ENCODE results near the gene ZNF230.

ZNF230 gene

GRCh38 chr19:44002566-44003460 lies at the start of gene ZNF230:
TSS of gene ZNF230 (plus strand) at chr19:44002957. CDS start at chr19:44007079, 4,122 bp downstream.
- DNase-seq: peak; percentile 95

DNA sequence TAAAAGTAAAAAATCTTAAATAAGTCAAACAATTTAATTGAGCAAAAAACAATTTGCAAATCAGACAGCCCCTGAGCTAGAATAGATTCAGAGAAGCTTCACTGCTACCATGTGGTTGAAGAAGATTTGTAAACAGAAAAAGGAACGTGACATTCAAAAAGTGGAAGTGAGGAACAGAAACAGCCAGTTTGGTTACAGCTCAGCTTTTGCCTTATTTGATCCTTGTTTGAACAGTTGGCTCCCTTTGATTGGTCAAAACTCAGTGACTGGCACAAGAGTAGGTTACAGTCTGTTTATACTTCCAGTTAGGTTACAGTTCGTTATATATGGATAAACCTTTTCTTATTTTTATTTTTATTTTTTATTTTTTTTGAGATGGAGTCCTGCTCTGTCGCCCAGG lies 45.9 kb upstream of the ZNF230 start:
- DNase-seq: no peak

DNA sequence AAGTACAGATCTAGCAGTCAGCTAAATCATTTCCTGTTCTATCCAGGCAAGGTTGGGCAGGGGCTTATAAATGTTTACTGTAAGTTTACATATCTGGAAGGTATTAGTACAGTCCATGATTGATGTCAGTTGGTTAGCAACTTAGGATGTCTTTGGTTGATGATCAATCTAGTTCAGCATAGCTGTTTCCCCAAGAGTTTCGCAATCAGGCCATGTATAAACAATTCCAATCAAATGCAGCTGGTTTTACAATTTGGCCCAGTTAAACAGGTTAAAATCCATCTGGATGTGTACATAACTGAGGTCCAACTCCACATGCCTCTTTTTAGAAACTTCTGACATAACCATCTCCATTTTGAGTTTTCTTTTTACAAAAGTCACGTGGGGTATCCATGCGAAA lies 44.9 kb upstream of the ZNF230 start:
- no peak for DNase-seq

- DNase-seq: no peak
Measured at GRCh38 chr19:43960411-43960810, 42.3 kb upstream of the ZNF230 start.

- no peak for DNase-seq
Measured at GRCh38 chr19:43966079-43966694, 36.6 kb upstream of the ZNF230 start.

DNA sequence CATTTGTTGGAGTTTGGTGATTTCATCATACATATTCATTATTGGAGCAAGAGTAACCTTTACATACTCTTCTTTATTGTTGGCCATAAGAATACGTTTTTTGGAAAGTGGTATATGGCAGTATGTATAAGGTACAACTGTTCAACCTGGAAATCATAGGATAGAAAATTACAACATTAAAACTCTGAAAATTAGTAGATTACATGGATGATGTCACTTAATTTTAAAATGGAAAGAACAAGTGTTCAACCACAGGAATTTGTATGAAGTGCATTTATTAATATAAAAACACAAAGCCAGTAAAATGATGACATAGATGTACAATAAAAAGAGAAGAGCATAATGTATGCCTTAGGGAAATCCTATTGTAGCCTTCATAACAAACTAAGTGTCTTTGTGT lies 26.0 kb upstream of the ZNF230 start:
- DNase-seq: no peak

DNA sequence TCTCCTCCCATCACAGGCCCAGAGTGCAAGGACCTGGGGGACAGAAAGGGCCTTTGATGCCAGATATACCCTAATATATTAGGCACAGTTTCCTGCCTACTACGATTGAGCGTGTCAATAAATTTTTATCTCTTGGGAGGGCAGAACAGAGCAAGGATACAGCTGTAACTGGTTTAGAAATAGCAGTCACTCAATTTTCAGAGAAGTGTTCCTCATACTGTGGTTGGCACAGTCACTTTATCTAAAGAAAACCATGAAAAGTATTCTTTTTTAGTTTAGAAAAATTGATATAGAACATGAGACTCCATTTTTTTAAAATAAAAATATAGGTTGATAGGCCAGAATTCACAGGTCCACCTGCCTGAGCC lies 19.2 kb upstream of the ZNF230 start:
- no peak for DNase-seq

- peak; percentile 81 for DNase-seq
Measured at GRCh38 chr19:43983912-43984686, 18.7 kb upstream of the ZNF230 start, which contains the start of gene ZNF155. TSS of gene ZNF155 (plus strand) at chr19:43984188. CDS start at chr19:43988544, 4,356 bp downstream.

GRCh38 chr19:43984687-43985000 lies 18.1 kb upstream of the ZNF230 start:
- no peak for DNase-seq

- no peak for DNase-seq
Measured at GRCh38 chr19:43997631-43998290, 5.0 kb upstream of the ZNF230 start.

DNA sequence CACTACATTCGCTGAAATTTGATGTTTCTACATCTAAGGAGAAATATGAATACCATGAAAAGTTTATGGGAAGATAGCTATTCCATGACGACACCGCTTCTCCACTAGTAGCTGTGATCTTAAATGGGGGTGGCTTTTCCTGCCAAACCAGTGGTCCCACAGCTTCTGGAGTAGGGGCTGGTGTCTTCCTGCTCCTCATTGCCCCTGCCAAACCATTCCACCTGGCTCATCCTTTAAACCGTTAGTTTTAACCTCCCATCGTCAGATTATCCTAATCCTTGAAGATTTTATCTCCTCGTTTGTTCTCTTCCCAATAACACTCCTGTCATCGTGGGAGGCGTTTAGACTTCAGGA lies 568 bp upstream of the ZNF230 start:
- DNase-seq: no peak

- peak; percentile 20 for DNase-seq
Measured at GRCh38 chr19:44003461-44004009, 778 bp downstream of the ZNF230 start.

GRCh38 chr19:44005973-44006372 lies 3.2 kb downstream of the ZNF230 start:
- no peak for DNase-seq

- DNase-seq: no peak
Measured at GRCh38 chr19:44007473-44007872, 4.7 kb downstream of the ZNF230 start.

DNA sequence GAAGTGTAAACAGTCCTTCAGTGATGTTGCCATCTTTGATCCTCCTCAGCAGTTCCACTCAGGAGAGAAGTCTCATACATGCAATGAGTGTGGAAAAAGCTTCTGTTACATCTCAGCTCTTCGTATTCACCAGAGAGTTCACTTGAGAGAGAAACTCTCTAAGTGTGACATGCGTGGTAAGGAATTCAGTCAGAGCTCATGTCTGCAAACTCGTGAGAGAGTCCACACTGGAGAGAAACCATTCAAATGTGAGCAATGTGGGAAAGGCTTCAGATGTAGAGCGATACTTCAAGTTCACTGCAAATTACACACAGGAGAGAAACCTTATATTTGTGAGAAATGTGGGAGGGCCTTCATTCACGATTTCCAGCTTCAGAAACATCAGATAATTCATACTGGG lies 7.7 kb downstream of the ZNF230 start:
- DNase-seq: no peak

DNA sequence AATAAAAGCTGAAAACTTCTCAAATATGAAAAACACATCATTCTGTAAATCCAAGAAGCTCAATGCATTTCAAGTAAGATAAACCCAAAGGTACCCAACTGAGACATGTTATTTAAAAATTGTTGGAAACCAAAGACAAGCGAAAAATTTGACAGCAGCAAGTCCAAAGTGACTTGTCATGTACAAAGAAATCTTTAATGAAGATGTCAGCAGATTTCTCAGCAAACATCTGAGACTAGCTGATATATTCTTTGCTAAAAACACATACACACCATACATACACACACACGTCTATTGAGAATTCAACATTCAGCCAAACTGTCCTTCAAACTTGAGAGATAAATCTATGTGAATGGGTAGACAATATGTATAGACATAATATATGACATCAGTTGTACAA lies 16.7 kb downstream of the ZNF230 start:
- no peak for DNase-seq

DNA sequence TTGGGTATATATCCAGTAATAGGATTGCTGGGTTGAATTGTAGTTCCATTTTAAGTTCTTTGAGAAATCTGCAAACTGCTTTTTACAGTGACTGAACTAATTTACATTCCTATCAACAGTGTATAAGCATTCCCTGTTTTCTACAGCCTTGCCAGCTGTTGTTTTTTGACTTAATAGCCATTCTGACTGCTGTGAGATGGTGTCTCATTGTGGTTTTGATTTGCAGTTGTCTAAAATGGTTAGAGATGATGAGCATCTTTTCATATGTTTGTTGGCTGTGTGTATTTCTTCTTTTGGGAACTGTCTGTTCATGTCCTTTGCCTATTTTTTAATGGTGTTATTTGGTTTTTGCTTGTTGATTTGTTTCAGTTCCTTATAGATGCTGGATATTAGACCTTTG lies 18.5 kb downstream of the ZNF230 start:
- DNase-seq: no peak

DNA sequence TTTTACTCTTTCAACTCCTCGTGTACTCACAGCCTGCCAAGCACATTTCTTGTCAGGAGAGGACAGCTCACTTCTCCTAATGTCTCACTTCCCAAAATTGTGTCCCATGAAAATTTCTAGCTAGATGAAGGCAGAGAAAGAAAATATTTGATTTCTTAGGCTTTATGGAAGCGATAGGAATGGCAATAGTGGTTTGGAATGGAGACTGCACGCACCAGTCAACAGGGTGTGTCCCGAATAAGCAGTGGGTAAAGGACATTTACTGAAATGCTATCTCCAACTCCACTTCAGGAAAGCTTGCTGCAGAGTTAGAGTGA lies 22.1 kb downstream of the ZNF230 start:
- no peak for DNase-seq

DNA sequence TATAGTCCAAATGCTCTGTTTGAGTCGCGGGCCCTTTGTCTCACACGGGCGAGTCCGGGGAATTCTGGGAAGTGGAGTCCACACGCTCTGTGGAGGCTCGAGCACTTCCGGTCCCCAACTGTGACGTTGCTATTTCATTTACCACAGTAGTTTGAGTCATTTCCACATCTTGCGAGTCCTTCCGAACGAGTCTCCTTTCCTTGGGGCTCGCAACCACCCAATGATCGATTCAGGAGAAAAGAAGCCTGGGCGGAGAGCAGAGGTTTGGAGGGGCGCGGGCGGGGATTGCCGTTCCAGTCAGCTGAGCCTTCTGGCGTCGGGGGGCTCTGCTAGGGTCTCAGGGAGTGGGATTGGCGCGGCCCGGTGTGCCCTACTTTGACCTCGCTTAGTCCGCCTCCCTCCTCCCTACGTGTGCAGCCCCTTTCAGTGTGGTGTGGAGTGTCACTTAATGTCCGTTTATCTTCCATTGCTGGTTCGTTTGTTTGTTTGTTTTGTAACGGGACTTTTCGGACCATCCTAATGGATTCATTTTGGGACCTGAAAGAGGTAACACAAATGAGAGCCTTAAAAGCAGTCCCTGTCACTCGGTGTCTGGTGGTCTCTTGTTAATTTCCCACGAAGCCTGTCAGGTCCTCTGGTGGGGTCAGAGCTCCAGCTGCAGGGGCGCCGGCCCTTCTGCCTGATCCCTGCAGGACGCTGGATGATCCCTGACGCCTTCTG lies 22.6 kb downstream of the ZNF230 start, which contains the start of gene ZNF222:
Gene ZNF222, plus strand, starts transcription at position 163 of the 720 bp plus-strand sequence. Its CDS starts 58 bp downstream, at position 221.
- DNase-seq: peak; percentile 86

GRCh38 chr19:44026622-44027021 lies 23.9 kb downstream of the ZNF230 start:
- no peak for DNase-seq

- DNase-seq: no peak
Measured at GRCh38 chr19:44032001-44032610, 29.3 kb downstream of the ZNF230 start.

- no peak for DNase-seq
Measured at GRCh38 chr19:44042147-44042546, 39.4 kb downstream of the ZNF230 start.

Measured in activated CD4-positive, alpha-beta T cell treated with anti-CD3 and anti-CD28 coated beads, Interleukin-10, Interleukin-2, amounts not matched to agents 100 ng/mL and 50 ng/mL, durations not matched to agents 16 hours and 8 hours (primary cell).